GM18499 (cell line): ENCODE results near the gene NOX5.

ENCODE experiments used
- ATAC-seq: cut with Tn5 transposase; IDR thresholded peaks from one replicate; pipeline ENCODE4 v1.9.1; 2021; ENCODE audit warnings: moderate number of reproducible peaks; ENCODE audit not compliant: insufficient read depth, unreplicated experiment

The NOX5 gene

GRCh38 chr15:68990231-68990991 lies 24.1 kb upstream of the NOX5 start:
- ATAC-seq, result no peak

GRCh38 chr15:68990992-68991500 lies 23.4 kb upstream of the NOX5 start:
- ATAC-seq, result no peak

GRCh38 chr15:68991723-68992122 lies 22.8 kb upstream of the NOX5 start:
- no peak for ATAC-seq

- ATAC-seq, result no peak
Measured at GRCh38 chr15:68992696-68993095, 21.8 kb upstream of the NOX5 start.

- no peak for ATAC-seq
Measured at GRCh38 chr15:68993276-68993675, 21.2 kb upstream of the NOX5 start.

- no peak for ATAC-seq
Measured at GRCh38 chr15:68994149-68994548, 20.3 kb upstream of the NOX5 start.

- ATAC-seq, result no peak
Measured at GRCh38 chr15:68994981-68995761, 19.3 kb upstream of the NOX5 start.

GRCh38 chr15:68997050-68997449 lies 17.4 kb upstream of the NOX5 start:
- ATAC-seq, result no peak

- ATAC-seq, result no peak
Measured at GRCh38 chr15:68997930-68998777, 16.3 kb upstream of the NOX5 start.

- ATAC-seq, result no peak
Measured at GRCh38 chr15:68999091-68999490, 15.4 kb upstream of the NOX5 start.

- no peak for ATAC-seq
Measured at GRCh38 chr15:69000091-69000490, 14.4 kb upstream of the NOX5 start.

GRCh38 chr15:69000725-69001503 lies 13.6 kb upstream of the NOX5 start:
- no peak for ATAC-seq

- ATAC-seq, result no peak
Measured at GRCh38 chr15:69002783-69003182, 11.7 kb upstream of the NOX5 start.

- ATAC-seq, result no peak
Measured at GRCh38 chr15:69004011-69004410, 10.5 kb upstream of the NOX5 start.

GRCh38 chr15:69008056-69008455 lies 6.4 kb upstream of the NOX5 start:
- no peak for ATAC-seq

- ATAC-seq, result no peak
Measured at GRCh38 chr15:69009341-69009740, 5.2 kb upstream of the NOX5 start.

- ATAC-seq, result no peak
Measured at GRCh38 chr15:69011641-69012040, 2.9 kb upstream of the NOX5 start.

GRCh38 chr15:69012761-69013364 lies 1.6 kb upstream of the NOX5 start:
- no peak for ATAC-seq

GRCh38 chr15:69013726-69014406 lies 629 bp upstream of the NOX5 start:
- ATAC-seq, result no peak
